WERI-Rb-1 (cell line): ENCODE results near the gene SLIT3.

Experiments used
- DNase-seq: peaks from one replicate; pipeline ENCODE4 v3.0.0-alpha.2; 2020
- H3K27ac ChIP-seq: fragments of 250-450 bp; sonication (Bioruptor Pico); 2 replicates; pipeline ENCODE4 v1.5.1; 2020; ENCODE audit warnings: mild to moderate bottlenecking, moderate library complexity
- H3K27me3 ChIP-seq: fragments of 250-450 bp; sonication (Bioruptor Pico); 2 replicates; pipeline ENCODE4 v1.5.1; 2021; ENCODE audit warnings: mild to moderate bottlenecking, low read depth, moderate library complexity; ENCODE audit not compliant: insufficient read depth, severe bottlenecking
- H3K36me3 ChIP-seq: fragments of 250-450 bp; sonication (Bioruptor Pico); 2 replicates; pipeline ENCODE4 v1.5.1; 2020; ENCODE audit warnings: mild to moderate bottlenecking, moderate library complexity
- H3K4me3 ChIP-seq: 2 replicates; pipeline ENCODE4 v1.5.1; 2011; ENCODE audit warnings: low read depth, mild to moderate bottlenecking, control low read depth, low read length
- H3K9me3 ChIP-seq: fragments of 250-450 bp; sonication (Bioruptor Pico); 2 replicates; pipeline ENCODE4 v1.5.1; 2021; ENCODE audit warnings: mild to moderate bottlenecking, moderate library complexity; ENCODE audit not compliant: severe bottlenecking
- TF ChIP-seq, protein P1 (sequence below): IDR thresholded peaks from 2 replicates; pipeline ENCODE4 v1.5.1; 2011; ENCODE audit warnings: low read depth, mild to moderate bottlenecking, control low read depth, inconsistent platforms, low read length

The SLIT3 gene

DNA sequence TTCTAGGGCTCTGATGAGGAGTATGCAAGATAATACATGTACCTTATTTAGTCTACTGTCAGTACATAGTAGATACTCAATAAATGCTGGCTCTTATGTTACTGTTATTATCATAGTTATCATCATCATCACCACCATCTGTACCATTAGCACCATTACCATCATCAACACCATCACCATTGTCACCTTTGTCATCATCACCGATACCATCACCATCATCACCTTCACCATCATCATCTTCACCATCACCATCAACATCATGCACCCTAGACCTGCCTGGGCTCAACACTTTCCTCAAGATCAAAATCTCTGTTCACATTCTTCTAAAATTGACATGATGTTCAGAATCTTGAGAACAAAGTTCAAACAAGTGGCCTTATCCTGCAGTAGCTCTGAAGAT lies 595.6 kb downstream of the SLIT3 start:
- Histone ChIP-seq H3K27ac (no peak overlapping the region), H3K9me3 (no peaks in the 10 kb centered on the region), H3K4me3 (no peak overlapping the region), H3K27me3 (peaks cover 86% of the 10 kb centered on the region), H3K36me3 (no peaks in the 10 kb centered on the region)
- DNase-seq = no peak
- TF ChIP-seq, protein P1, sequence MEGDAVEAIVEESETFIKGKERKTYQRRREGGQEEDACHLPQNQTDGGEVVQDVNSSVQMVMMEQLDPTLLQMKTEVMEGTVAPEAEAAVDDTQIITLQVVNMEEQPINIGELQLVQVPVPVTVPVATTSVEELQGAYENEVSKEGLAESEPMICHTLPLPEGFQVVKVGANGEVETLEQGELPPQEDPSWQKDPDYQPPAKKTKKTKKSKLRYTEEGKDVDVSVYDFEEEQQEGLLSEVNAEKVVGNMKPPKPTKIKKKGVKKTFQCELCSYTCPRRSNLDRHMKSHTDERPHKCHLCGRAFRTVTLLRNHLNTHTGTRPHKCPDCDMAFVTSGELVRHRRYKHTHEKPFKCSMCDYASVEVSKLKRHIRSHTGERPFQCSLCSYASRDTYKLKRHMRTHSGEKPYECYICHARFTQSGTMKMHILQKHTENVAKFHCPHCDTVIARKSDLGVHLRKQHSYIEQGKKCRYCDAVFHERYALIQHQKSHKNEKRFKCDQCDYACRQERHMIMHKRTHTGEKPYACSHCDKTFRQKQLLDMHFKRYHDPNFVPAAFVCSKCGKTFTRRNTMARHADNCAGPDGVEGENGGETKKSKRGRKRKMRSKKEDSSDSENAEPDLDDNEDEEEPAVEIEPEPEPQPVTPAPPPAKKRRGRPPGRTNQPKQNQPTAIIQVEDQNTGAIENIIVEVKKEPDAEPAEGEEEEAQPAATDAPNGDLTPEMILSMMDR = no peak

GRCh38 chr5:168702511-168702910 lies 598.4 kb downstream of the SLIT3 start:
- Histone ChIP-seq H3K4me3 (no peak overlapping the region), H3K9me3 (no peaks in the 10 kb centered on the region), H3K27me3 (peaks cover 89% of the 10 kb centered on the region), H3K27ac (no peak overlapping the region), H3K36me3 (no peaks in the 10 kb centered on the region)
- DNase-seq = no peak
- TF ChIP-seq, protein P1 = no peak

- DNase-seq = no peak
- peaks cover 89% of the 10 kb centered on the region for H3K27me3 ChIP-seq
- H3K27ac ChIP-seq = no peak overlapping the region
- H3K9me3 ChIP-seq = no peaks in the 10 kb centered on the region
- TF ChIP-seq, protein P1 = no peak
- no peaks in the 10 kb centered on the region for H3K36me3 ChIP-seq
- H3K4me3 ChIP-seq = no peak overlapping the region
Observed at GRCh38 chr5:168701641-168702040, 599.3 kb downstream of the SLIT3 start.

DNA sequence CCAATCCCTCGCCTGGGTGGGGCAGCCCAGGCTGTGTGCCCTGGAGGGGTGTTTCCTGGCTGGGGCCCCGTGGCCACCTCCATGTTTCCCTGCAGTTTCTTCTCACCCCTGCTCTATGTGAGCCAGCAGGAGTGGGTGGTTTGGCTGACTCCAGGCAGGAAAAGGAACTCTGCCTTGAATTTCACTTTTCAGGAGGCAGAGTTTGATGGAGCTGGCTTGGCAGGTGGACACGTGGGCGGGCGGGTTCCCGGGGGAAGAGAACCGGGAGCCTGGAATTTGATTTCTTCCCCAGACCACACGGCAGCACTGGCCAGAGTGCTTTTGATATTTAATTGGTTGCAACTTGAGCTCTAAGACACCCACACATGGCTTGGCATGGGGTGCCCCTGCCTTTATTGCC lies 601.9 kb downstream of the SLIT3 start:
- no peaks in the 10 kb centered on the region for H3K9me3 ChIP-seq
- H3K27me3 ChIP-seq = peaks cover 93% of the 10 kb centered on the region
- no peak overlapping the region for H3K4me3 ChIP-seq
- TF ChIP-seq, protein P1 = no peak
- no peaks in the 10 kb centered on the region for H3K36me3 ChIP-seq
- no peak for DNase-seq
- no peak overlapping the region for H3K27ac ChIP-seq

DNA sequence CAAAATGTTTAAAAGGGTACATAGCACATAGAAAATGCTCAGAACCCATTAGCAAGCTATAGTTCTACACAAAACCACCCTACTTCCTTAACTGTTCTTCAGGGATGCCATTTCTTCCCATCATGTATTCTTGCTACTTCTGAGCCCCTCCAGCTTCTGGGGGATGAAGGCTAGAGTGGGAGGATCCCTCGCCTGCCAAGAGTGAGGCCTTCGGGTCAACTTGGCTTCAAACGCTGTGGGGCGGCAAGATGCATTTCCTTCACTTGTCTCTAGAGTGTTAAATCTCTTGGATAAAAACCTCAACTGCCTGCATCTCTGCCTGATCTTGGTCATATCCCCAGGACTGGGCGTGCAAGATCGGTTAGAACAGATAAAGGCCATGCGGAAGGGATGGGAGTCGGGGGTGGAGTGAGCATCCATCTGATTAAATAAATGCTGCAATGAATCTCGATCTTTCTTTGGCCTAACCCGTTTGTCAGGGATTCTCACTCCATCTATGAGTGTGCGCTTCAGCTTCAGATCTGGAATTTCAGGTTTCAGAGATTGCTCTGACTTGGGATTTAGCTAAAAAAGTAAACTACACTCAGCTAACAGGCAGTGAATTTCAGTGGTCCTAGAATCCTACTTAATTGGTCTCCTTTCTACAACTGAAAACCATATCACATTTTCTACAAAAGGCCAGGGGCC lies 603.8 kb downstream of the SLIT3 start:
- DNase-seq = no peak
- H3K4me3 ChIP-seq = no peak overlapping the region
- no peak overlapping the region for H3K27ac ChIP-seq
- no peaks in the 10 kb centered on the region for H3K9me3 ChIP-seq
- H3K36me3 ChIP-seq = no peaks in the 10 kb centered on the region
- H3K27me3 ChIP-seq = peaks cover 97% of the 10 kb centered on the region
- TF ChIP-seq, protein P1 = no peak

DNA sequence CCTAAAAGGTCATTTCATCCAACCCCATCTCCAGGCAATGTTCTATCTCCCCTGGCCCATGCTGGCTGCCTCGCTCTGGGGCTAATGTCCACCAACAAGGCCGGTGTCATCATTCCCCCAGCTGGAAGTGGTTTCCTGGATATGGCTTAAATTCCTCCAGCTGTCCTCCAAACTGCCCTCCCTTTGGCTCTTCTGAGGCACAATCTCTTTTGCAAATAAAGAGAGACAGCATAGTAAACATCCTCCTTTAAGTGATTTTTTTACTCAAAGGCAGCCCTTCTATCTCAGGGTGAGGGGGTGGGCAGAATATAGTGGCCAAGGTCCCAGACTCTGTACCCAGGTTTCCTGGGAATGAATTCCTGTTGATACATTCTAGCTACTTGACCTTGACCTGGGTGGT lies 604.3 kb downstream of the SLIT3 start:
- H3K27me3 ChIP-seq = peaks cover 97% of the 10 kb centered on the region
- H3K9me3 ChIP-seq = no peaks in the 10 kb centered on the region
- H3K27ac ChIP-seq = no peak overlapping the region
- H3K36me3 ChIP-seq = no peaks in the 10 kb centered on the region
- TF ChIP-seq, protein P1 = no peak
- no peak for DNase-seq
- no peak overlapping the region for H3K4me3 ChIP-seq
